ENCODE results near the gene ANKLE1.
A peak's percentile ranks its signal among the peaks of the same experiment; 100 is the strongest.

Gene ANKLE1

GRCh38 chr19:17281391-17282304 lies at the start of gene ANKLE1:
TSS of gene ANKLE1 (plus strand) at chr19:17281901. CDS start at chr19:17281921, 20 bp downstream.
- H3K27ac Mint-ChIP-seq = peak within 1 kb of the TSS; percentile 85

GRCh38 chr19:17232258-17232657 lies 49.4 kb upstream of the ANKLE1 start:
- Mint-ChIP-seq H3K9me3 (no peaks in the 10 kb centered on the region), H3K4me3 (no peak overlapping the region), H3K27me3 (no peaks in the 10 kb centered on the region), H3K4me1 (ENCODE audit: low read depth) (peaks cover 10% of the 10 kb centered on the region), H3K36me3 (ENCODE audit: low read depth) (peaks cover 3% of the 10 kb centered on the region), H3K27ac (no peak overlapping the region)

More at GRCh38 chr19:17281391-17282304, at the start of gene ANKLE1:
- Mint-ChIP-seq H3K36me3 (ENCODE audit: low read depth) (peaks cover 33% of the 10 kb centered on the region), H3K27me3 (no peaks in the 10 kb centered on the region), H3K9me3 (no peaks in the 10 kb centered on the region), H3K4me3 (peak within 1 kb of the TSS; percentile 90), H3K4me1 (ENCODE audit: low read depth) (peaks cover 6% of the 10 kb centered on the region)

- H3K4me1 Mint-ChIP-seq (ENCODE audit: low read depth) = peaks cover 9% of the 10 kb centered on the region
- H3K27ac Mint-ChIP-seq = peak overlapping the region; percentile 68
- H3K27me3 Mint-ChIP-seq = no peaks in the 10 kb centered on the region
- no peaks in the 10 kb centered on the region for H3K9me3 Mint-ChIP-seq
- peaks cover 3% of the 10 kb centered on the region for H3K36me3 Mint-ChIP-seq (ENCODE audit: low read depth)
- peak overlapping the region; percentile 82 for H3K4me3 Mint-ChIP-seq
Observed at GRCh38 chr19:17234911-17235299, 46.8 kb upstream of the ANKLE1 start.

GRCh38 chr19:17235300-17235970 lies 46.3 kb upstream of the ANKLE1 start:
- Mint-ChIP-seq H3K27me3 (no peaks in the 10 kb centered on the region), H3K27ac (peak overlapping the region; percentile 68), H3K36me3 (ENCODE audit: low read depth) (peaks cover 3% of the 10 kb centered on the region), H3K9me3 (no peaks in the 10 kb centered on the region), H3K4me1 (ENCODE audit: low read depth) (peaks cover 9% of the 10 kb centered on the region), H3K4me3 (peak overlapping the region; percentile 82)

GRCh38 chr19:17235971-17236777 lies 45.5 kb upstream of the ANKLE1 start:
- Mint-ChIP-seq H3K27ac (no peak overlapping the region), H3K27me3 (no peaks in the 10 kb centered on the region), H3K36me3 (ENCODE audit: low read depth) (peaks cover 3% of the 10 kb centered on the region), H3K4me1 (ENCODE audit: low read depth) (peaks cover 9% of the 10 kb centered on the region), H3K9me3 (no peaks in the 10 kb centered on the region), H3K4me3 (peak overlapping the region; percentile 82)

- Mint-ChIP-seq H3K4me3 (peak overlapping the region; percentile 41), H3K27ac (no peak overlapping the region), H3K36me3 (ENCODE audit: low read depth) (peaks cover 3% of the 10 kb centered on the region), H3K27me3 (no peaks in the 10 kb centered on the region), H3K9me3 (no peaks in the 10 kb centered on the region), H3K4me1 (ENCODE audit: low read depth) (peaks cover 9% of the 10 kb centered on the region)
Observed at GRCh38 chr19:17236811-17237543, 44.7 kb upstream of the ANKLE1 start.

- H3K27me3 Mint-ChIP-seq = no peaks in the 10 kb centered on the region
- H3K27ac Mint-ChIP-seq = no peak overlapping the region
- no peak overlapping the region for H3K4me3 Mint-ChIP-seq
- H3K9me3 Mint-ChIP-seq = no peaks in the 10 kb centered on the region
- H3K4me1 Mint-ChIP-seq (ENCODE audit: low read depth) = peaks cover 9% of the 10 kb centered on the region
- no peaks in the 10 kb centered on the region for H3K36me3 Mint-ChIP-seq (ENCODE audit: low read depth)
Observed at GRCh38 chr19:17237747-17238706, 43.7 kb upstream of the ANKLE1 start.

GRCh38 chr19:17240062-17240752 lies 41.5 kb upstream of the ANKLE1 start:
- Mint-ChIP-seq H3K4me1 (ENCODE audit: low read depth) (no peaks in the 10 kb centered on the region), H3K9me3 (no peaks in the 10 kb centered on the region), H3K4me3 (no peak overlapping the region), H3K27me3 (no peaks in the 10 kb centered on the region), H3K27ac (no peak overlapping the region), H3K36me3 (ENCODE audit: low read depth) (no peaks in the 10 kb centered on the region)

- H3K27ac Mint-ChIP-seq = no peak overlapping the region
- no peaks in the 10 kb centered on the region for H3K4me1 Mint-ChIP-seq (ENCODE audit: low read depth)
- H3K36me3 Mint-ChIP-seq (ENCODE audit: low read depth) = no peaks in the 10 kb centered on the region
- no peaks in the 10 kb centered on the region for H3K27me3 Mint-ChIP-seq
- H3K9me3 Mint-ChIP-seq = no peaks in the 10 kb centered on the region
- no peak overlapping the region for H3K4me3 Mint-ChIP-seq
Observed at GRCh38 chr19:17240826-17241399, 40.8 kb upstream of the ANKLE1 start.

GRCh38 chr19:17242431-17243208 lies 39.1 kb upstream of the ANKLE1 start:
- Mint-ChIP-seq H3K4me3 (no peak overlapping the region), H3K27me3 (no peaks in the 10 kb centered on the region), H3K9me3 (no peaks in the 10 kb centered on the region), H3K36me3 (ENCODE audit: low read depth) (no peaks in the 10 kb centered on the region), H3K4me1 (ENCODE audit: low read depth) (peaks cover 8% of the 10 kb centered on the region), H3K27ac (no peak overlapping the region)

- Mint-ChIP-seq H3K36me3 (ENCODE audit: low read depth) (no peaks in the 10 kb centered on the region), H3K4me3 (no peak overlapping the region), H3K27ac (no peak overlapping the region), H3K27me3 (no peaks in the 10 kb centered on the region), H3K4me1 (ENCODE audit: low read depth) (peaks cover 8% of the 10 kb centered on the region), H3K9me3 (no peaks in the 10 kb centered on the region)
Observed at GRCh38 chr19:17243211-17243829, 38.4 kb upstream of the ANKLE1 start.
